Measurements from ENCODE around the gene CRYGC.
"Not testable (repeated sequence)": the region's sequence is repeated elsewhere in the genome, so short reads cannot be mapped to it uniquely, and the experiment has no call there.

CRYGC gene

GRCh38 chr2:208142240-208142924 lies 12.8 kb upstream of the CRYGC start (continued):
- TF ChIP-seq, protein P1, sequence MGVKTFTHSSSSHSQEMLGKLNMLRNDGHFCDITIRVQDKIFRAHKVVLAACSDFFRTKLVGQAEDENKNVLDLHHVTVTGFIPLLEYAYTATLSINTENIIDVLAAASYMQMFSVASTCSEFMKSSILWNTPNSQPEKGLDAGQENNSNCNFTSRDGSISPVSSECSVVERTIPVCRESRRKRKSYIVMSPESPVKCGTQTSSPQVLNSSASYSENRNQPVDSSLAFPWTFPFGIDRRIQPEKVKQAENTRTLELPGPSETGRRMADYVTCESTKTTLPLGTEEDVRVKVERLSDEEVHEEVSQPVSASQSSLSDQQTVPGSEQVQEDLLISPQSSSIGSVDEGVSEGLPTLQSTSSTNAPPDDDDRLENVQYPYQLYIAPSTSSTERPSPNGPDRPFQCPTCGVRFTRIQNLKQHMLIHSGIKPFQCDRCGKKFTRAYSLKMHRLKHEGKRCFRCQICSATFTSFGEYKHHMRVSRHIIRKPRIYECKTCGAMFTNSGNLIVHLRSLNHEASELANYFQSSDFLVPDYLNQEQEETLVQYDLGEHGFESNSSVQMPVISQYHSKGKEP (tag by site-specific recombination; IDR thresholded peaks at IDR 0.05), result peak; percentile 52; the same call in 1 of the 2 replicates

- no peak for TF ChIP-seq SCRT2 (tag by site-specific recombination; IDR thresholded peaks at IDR 0.05)
- no peak for TF ChIP-seq ZFHX2 (tag by site-specific recombination; conservative IDR thresholded peaks at IDR 0.05)
- no peak for TF ChIP-seq ZNF654 (tag by site-specific recombination; IDR thresholded peaks at IDR 0.05; ENCODE audit: low read depth)
- no peak for TF ChIP-seq WT1 (tag by site-specific recombination; IDR thresholded peaks at IDR 0.05)
- TF ChIP-seq HOXA7 (CRISPR knock-in tag; IDR thresholded peaks at IDR 0.05; ENCODE audit: borderline replicate concordance), result no peak
- TF ChIP-seq ZNF677 (tag by site-specific recombination; IDR thresholded peaks at IDR 0.05), result no peak
- TF ChIP-seq ZNF639 (tag by site-specific recombination; IDR thresholded peaks at IDR 0.05), result no peak
- TF ChIP-seq, protein P2, sequence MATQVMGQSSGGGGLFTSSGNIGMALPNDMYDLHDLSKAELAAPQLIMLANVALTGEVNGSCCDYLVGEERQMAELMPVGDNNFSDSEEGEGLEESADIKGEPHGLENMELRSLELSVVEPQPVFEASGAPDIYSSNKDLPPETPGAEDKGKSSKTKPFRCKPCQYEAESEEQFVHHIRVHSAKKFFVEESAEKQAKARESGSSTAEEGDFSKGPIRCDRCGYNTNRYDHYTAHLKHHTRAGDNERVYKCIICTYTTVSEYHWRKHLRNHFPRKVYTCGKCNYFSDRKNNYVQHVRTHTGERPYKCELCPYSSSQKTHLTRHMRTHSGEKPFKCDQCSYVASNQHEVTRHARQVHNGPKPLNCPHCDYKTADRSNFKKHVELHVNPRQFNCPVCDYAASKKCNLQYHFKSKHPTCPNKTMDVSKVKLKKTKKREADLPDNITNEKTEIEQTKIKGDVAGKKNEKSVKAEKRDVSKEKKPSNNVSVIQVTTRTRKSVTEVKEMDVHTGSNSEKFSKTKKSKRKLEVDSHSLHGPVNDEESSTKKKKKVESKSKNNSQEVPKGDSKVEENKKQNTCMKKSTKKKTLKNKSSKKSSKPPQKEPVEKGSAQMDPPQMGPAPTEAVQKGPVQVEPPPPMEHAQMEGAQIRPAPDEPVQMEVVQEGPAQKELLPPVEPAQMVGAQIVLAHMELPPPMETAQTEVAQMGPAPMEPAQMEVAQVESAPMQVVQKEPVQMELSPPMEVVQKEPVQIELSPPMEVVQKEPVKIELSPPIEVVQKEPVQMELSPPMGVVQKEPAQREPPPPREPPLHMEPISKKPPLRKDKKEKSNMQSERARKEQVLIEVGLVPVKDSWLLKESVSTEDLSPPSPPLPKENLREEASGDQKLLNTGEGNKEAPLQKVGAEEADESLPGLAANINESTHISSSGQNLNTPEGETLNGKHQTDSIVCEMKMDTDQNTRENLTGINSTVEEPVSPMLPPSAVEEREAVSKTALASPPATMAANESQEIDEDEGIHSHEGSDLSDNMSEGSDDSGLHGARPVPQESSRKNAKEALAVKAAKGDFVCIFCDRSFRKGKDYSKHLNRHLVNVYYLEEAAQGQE (tag by site-specific recombination; IDR thresholded peaks at IDR 0.05), result no peak
- no peak for TF ChIP-seq ZBTB26 (tag by site-specific recombination; optimal IDR thresholded peaks at IDR 0.05)
- no peak for TF ChIP-seq ZNF350 (tag by site-specific recombination; IDR thresholded peaks at IDR 0.05)
- TF ChIP-seq ZNF837 (tag by site-specific recombination; IDR thresholded peaks at IDR 0.05), result no peak
- no peak for TF ChIP-seq ATF2 (tag by site-specific recombination; IDR thresholded peaks at IDR 0.05; ENCODE audit: low read depth)
- no peak for TF ChIP-seq ZNF785 (tag by site-specific recombination; IDR thresholded peaks at IDR 0.05)
- TF ChIP-seq PBX3 (CRISPR knock-in tag; IDR thresholded peaks at IDR 0.05), result no peak
- no peak for TF ChIP-seq ZNF621 (tag by site-specific recombination; IDR thresholded peaks at IDR 0.05)
- Histone ChIP-seq H3K4me1 (ENCODE audit: control insufficient read depth, insufficient read depth, low read length) (peaks cover 13% of the 10 kb centered on the region), H3K36me3 (ENCODE audit: control insufficient read depth in 2 of 2, insufficient read depth in 1 of 2, low read length in 2 of 2) (no peaks in the 10 kb centered on the region), H3K9me3 (ENCODE audit: control insufficient read depth, insufficient read depth, low read depth, low read length) (no peaks in the 10 kb centered on the region), H3K27ac (ENCODE audit: extremely low read depth, low read depth, low read length) (no peak overlapping the region), H3K4me3 (ENCODE audit: low read depth, low read length) (no peak overlapping the region)
- CTCF ChIA-PET, result interaction anchor here (0.7 to 1.7 kb wide), 2 partner anchors 27 to 36 kb away, joined by 3 to 5 read pairs; no protein-coding TSS in a partner anchor
- POLR2A ChIA-PET, result no interaction called here
Measured at GRCh38 chr2:208139447-208139846, 9.8 kb upstream of the CRYGC start.

- POLR2A ChIA-PET; CTCF ChIA-PET; H3K4me3 ChIP-seq (ENCODE audit: low read depth, low read length); H3K27ac ChIP-seq (ENCODE audit: extremely low read depth, low read depth, low read length); H3K36me3 ChIP-seq (ENCODE audit: control insufficient read depth in 2 of 2, insufficient read depth in 1 of 2, low read length in 2 of 2); H3K9me3 ChIP-seq (ENCODE audit: control insufficient read depth, insufficient read depth, low read depth, low read length): not testable (repeated sequence)
- peaks cover 13% of the 10 kb centered on the region for H3K4me1 ChIP-seq (ENCODE audit: control insufficient read depth, insufficient read depth, low read length)
Measured at GRCh38 chr2:208138334-208138733, 8.7 kb upstream of the CRYGC start.
